ENCODE data around the gene LBHD1.

The LBHD1 gene

GRCh38 chr11:62613291-62613778, 58.7 kb downstream of the LBHD1 start:
- peak in 1 of 2 experiments; percentile 69 for DNase-seq
